Right atrium auricular region (tissue), 2 donors: ENCODE data around the gene CHKB. TPM values are rescaled to one million over a fixed set of nuclear protein-coding genes. Genes with fewer than 3 reads are reported as not detected.

Experiments used
- DNase-seq: peaks from one replicate; pipeline ENCODE4 v3.0.0-alpha.2; 2019; ENCODE audit warnings: low spot score
- H3K27ac ChIP-seq, 2 donors: fragments of 200-600 bp; sonication (generic); 1 replicate in 1 of 2; 2 replicates in 1 of 2; pipeline ENCODE4 v1.5.1; 2016 to 2019
- H3K27me3 ChIP-seq, 2 donors: fragments of 200-600 bp; sonication (generic); one replicate each; pipeline versions ENCODE4 v1.5.1 to v1.6.0; 2017 to 2019
- H3K36me3 ChIP-seq: fragments of 200-600 bp; sonication (generic); one replicate; pipeline ENCODE4 v1.5.1; 2016
- H3K4me1 ChIP-seq, 2 donors: fragments of 200-600 bp; sonication (generic); one replicate each; pipeline versions ENCODE4 v1.5.1 to v1.6.0; 2017 to 2019
- H3K4me3 ChIP-seq, 2 donors: fragments of 200-600 bp; sonication (generic); 1 replicate in 1 of 2; 2 replicates in 1 of 2; pipeline ENCODE4 v1.5.1; 2017 to 2019; ENCODE audit warnings: mild to moderate bottlenecking in 1 of 2, moderate library complexity in 1 of 2
- H3K9me3 ChIP-seq, 2 donors: fragments of 200-600 bp; sonication (generic); one replicate each; pipeline ENCODE4 v1.5.1; 2019
- total RNA-seq, 2 donors: library from RNA; depleted of rRNA; stranded (reverse); fragments of >200 nt; gene quantifications; one replicate each; pipeline ENCODE4 v1.1.0, GENCODE V29; 2016
- TF ChIP-seq, protein P1 (sequence below), 2 donors: fragments of 200-600 bp; sonication (generic); IDR thresholded peaks; one replicate each; pipeline ENCODE4 v1.5.1; 2019; ENCODE audit warnings: antibody characterized with exemption in 2 of 2

Gene CHKB
- total RNA-seq, 2 donors from 2014 or later, result 25.1 to 29.5 TPM

GRCh38 chr22:50570861-50571260, 11.8 kb downstream of the CHKB start:
- DNase-seq, result no peak
- TF ChIP-seq, protein P1, sequence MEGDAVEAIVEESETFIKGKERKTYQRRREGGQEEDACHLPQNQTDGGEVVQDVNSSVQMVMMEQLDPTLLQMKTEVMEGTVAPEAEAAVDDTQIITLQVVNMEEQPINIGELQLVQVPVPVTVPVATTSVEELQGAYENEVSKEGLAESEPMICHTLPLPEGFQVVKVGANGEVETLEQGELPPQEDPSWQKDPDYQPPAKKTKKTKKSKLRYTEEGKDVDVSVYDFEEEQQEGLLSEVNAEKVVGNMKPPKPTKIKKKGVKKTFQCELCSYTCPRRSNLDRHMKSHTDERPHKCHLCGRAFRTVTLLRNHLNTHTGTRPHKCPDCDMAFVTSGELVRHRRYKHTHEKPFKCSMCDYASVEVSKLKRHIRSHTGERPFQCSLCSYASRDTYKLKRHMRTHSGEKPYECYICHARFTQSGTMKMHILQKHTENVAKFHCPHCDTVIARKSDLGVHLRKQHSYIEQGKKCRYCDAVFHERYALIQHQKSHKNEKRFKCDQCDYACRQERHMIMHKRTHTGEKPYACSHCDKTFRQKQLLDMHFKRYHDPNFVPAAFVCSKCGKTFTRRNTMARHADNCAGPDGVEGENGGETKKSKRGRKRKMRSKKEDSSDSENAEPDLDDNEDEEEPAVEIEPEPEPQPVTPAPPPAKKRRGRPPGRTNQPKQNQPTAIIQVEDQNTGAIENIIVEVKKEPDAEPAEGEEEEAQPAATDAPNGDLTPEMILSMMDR (IDR thresholded peaks at IDR 0.05), result no peak
- Histone ChIP-seq H3K4me3 (no peak overlapping the region), H3K4me1 (peaks cover 0 to 2% of the 10 kb centered on the region in 2 donors), H3K36me3 (peaks cover 81% of the 10 kb centered on the region), H3K9me3 (no peaks in the 10 kb centered on the region), H3K27ac (no peak overlapping the region), H3K27me3 (no peaks in the 10 kb centered on the region)

DNA sequence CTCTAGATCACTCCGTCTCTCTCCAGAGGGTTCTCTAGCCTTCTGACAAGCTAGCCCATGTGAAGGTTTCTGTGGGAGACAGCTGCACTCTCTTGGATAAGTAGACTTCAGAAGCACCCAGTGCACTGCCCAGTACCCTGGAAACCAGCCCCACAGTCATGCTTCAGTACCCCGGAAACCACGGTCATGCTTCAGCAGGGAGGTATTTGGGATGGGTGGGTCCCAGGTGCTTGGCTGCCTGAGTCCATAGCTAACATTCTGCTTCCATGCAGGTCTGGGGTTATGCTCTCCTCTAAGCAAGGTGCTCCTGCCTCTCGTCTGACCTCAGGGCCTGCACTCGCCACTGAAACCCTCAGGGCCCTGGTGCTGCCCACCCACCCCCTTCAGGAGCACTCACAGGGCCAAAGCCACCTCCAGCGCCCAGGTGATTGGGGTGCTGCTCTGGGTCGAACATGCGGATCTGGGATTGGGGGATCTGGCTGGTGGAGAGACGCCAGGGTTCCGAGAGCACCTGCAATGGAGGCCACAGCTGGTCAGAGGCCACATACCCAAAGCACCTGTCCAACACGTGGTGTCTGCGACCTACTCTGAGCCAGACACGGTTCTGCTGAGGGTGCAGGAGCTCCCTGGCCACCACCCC, 12.6 kb downstream of the CHKB start:
- Histone ChIP-seq H3K27ac (no peak overlapping the region), H3K4me1 (no peaks in the 10 kb centered on the region), H3K4me3 (no peak overlapping the region), H3K27me3 (no peaks in the 10 kb centered on the region), H3K36me3 (peaks cover 72% of the 10 kb centered on the region), H3K9me3 (no peaks in the 10 kb centered on the region)
- TF ChIP-seq, protein P1 (IDR thresholded peaks at IDR 0.05), result no peak
- DNase-seq, result no peak

GRCh38 chr22:50569041-50569459, 13.6 kb downstream of the CHKB start:
- no peaks in the 10 kb centered on the region for H3K9me3 ChIP-seq
- TF ChIP-seq, protein P1 (IDR thresholded peaks at IDR 0.05), result no peak
- DNase-seq, result no peak
- no peaks in the 10 kb centered on the region for H3K4me1 ChIP-seq
- H3K36me3 ChIP-seq, result peaks cover 68% of the 10 kb centered on the region
- H3K27ac ChIP-seq, result no peak overlapping the region
- H3K27me3 ChIP-seq, result no peaks in the 10 kb centered on the region
- H3K4me3 ChIP-seq, result no peak overlapping the region

DNA sequence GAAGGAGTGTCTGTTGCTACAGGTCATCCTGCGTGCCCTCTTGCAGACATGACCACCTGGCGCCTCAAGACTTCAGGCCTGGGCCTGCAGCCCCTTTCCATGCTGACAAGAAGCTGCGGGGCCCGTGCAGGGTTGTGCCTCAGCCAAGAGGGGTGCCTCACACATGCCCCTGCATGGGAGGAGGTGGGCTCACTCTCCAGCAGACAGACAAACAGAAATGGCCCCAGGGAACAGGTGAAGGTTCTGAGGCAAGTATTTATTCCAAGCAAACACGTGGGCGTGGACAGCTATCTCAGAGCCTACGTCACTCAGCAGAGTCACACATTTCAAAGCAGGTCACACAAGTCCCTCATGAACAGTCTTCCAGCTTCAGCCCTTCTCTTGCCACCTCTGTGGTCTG, 14.0 kb downstream of the CHKB start:
- H3K36me3 ChIP-seq, result peaks cover 64% of the 10 kb centered on the region
- H3K9me3 ChIP-seq, result no peaks in the 10 kb centered on the region
- peaks cover 0 to 3% of the 10 kb centered on the region in 2 donors for H3K4me1 ChIP-seq
- no peak overlapping the region for H3K4me3 ChIP-seq
- TF ChIP-seq, protein P1 (IDR thresholded peaks at IDR 0.05), result no peak
- no peak for DNase-seq
- no peak overlapping the region for H3K27ac ChIP-seq
- no peaks in the 10 kb centered on the region for H3K27me3 ChIP-seq

DNA sequence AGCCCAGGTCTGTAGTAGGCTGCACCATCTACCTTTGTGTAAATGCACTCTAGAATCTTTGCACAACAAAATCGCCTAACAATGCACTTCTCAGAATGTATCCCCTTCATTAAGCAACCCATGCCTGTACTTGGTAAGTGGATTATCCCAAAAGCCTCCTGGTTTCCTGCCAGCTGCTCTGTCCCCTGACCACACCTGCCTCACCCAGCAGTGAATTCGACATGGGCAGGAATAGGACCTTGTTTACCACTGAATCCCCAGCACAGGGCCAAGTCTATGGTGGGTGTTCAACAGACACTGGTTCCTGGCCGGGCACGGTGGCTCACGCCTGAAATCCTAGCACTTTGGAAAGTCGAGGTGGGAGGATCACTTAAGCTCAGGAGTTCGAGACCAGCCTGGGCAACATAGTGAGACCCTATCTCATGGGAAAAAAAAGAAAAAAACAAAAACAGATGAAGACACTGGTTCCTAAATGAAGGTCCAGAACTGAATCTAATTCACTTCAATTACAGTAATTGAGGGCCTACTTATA, 14.9 kb downstream of the CHKB start:
- DNase-seq, result no peak
- Histone ChIP-seq H3K4me3 (no peak overlapping the region), H3K9me3 (no peaks in the 10 kb centered on the region), H3K27me3 (no peaks in the 10 kb centered on the region), H3K36me3 (peaks cover 56% of the 10 kb centered on the region), H3K4me1 (peaks cover 0 to 10% of the 10 kb centered on the region in 2 donors), H3K27ac (no peak overlapping the region)
- TF ChIP-seq, protein P1 (IDR thresholded peaks at IDR 0.05), result no peak

DNA sequence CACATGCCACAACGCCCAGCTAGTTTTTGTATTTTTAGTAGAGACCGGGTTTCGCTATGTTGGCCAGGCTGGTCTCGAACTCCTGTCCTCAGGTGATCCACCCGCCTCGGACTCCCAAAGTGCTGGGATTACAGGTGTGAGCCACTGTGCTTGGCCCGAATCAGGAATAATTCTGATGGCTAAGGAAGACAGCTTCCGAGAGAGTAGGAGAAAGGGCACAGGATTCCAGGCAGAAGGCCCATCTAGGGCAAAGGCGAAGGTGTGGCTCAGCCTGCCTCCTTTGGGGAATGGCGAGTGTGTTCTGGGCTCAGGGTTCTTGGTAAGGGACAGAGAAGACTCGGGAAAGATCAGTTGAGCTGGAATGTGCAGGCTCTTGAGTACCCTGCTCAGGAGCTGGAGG, 18.4 kb downstream of the CHKB start:
- no peaks in the 10 kb centered on the region for H3K27me3 ChIP-seq

More for the DNA sequence above, 18.4 kb downstream of the CHKB start:
- peaks cover 21% of the 10 kb centered on the region for H3K36me3 ChIP-seq
- peak overlapping the region; percentile 79 to 89 for H3K27ac ChIP-seq
- TF ChIP-seq, protein P1 (IDR thresholded peaks at IDR 0.05), result no peak
- no peak overlapping the region for H3K4me3 ChIP-seq
- peaks cover 0 to 10% of the 10 kb centered on the region in 2 donors for H3K4me1 ChIP-seq
- DNase-seq, result no peak
- no peaks in the 10 kb centered on the region for H3K9me3 ChIP-seq
